MM.1S (cell line): ENCODE results near the gene SYNE1.

Source experiments
- EZH2 ChIP-seq: fragments of 300-600 bp; sonication (generic); optimal IDR thresholded peaks from 2 replicates; pipeline ENCODE3; 2017; ENCODE audit warnings: low read depth, mild to moderate bottlenecking, antibody characterized with exemption, low read length, mixed read lengths
- TF ChIP-seq, protein P1 (sequence below): fragments of 300-600 bp; sonication (generic); IDR thresholded peaks from 2 replicates; pipeline ENCODE4 v1.5.1; 2016; ENCODE audit warnings: antibody characterized with exemption, low read length, mixed read lengths

DNA sequence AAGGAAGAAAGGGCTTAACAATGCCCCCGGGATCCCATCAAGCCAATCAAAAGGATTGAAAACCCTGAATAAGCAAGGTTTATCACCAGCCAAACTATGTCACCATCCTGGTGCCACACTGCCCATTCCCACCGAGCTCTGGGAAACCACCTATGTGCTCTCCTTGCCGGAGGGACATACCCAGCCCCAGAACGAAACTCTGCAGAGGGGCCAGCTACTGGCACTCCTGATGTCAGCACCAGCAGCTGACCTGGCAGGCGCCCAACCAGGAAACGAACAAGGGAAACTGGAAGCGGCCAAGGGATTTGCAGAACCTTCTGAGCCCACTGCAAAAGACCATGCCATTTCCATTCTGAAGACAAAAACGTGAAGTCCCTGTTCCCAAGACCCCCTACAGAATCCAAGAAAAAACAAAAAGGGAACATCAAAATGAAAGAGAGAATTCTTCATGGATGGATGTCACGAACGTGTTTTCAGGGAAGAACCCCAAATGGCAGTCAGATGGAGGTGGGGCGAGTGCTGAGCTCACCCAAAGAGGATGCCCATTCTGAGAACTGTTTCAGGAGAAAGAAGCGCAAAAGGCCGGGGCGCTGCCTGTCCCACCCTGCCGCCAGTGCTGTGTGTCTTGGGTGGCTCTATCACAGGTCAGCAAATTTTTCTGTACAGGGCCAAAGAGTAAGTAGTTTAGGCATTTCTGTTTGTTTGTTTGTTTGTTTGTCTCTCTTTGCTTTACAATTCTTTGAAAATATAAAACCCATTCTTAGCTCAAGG is 524.5 kb downstream of the SYNE1 start:
- TF ChIP-seq, protein P1, sequence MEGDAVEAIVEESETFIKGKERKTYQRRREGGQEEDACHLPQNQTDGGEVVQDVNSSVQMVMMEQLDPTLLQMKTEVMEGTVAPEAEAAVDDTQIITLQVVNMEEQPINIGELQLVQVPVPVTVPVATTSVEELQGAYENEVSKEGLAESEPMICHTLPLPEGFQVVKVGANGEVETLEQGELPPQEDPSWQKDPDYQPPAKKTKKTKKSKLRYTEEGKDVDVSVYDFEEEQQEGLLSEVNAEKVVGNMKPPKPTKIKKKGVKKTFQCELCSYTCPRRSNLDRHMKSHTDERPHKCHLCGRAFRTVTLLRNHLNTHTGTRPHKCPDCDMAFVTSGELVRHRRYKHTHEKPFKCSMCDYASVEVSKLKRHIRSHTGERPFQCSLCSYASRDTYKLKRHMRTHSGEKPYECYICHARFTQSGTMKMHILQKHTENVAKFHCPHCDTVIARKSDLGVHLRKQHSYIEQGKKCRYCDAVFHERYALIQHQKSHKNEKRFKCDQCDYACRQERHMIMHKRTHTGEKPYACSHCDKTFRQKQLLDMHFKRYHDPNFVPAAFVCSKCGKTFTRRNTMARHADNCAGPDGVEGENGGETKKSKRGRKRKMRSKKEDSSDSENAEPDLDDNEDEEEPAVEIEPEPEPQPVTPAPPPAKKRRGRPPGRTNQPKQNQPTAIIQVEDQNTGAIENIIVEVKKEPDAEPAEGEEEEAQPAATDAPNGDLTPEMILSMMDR, result no peak
- no peak for TF ChIP-seq EZH2
